Mesothelial cell of epicardium (in vitro differentiated cells): ENCODE data around the gene ZNF878. TPM values are rescaled to one million over a fixed set of nuclear protein-coding genes. Genes with fewer than 3 reads are reported as not detected.
"Not testable (repeated sequence)": the region's sequence is repeated elsewhere in the genome, so short reads cannot be mapped to it uniquely, and the experiment has no call there.

ENCODE experiments used
- DNase-seq, 2 experiments: peaks; one replicate each; pipeline ENCODE4 v3.0.0; 2021; ENCODE audit warnings: low spot score in 2 of 2; ENCODE audit not compliant: unreplicated experiment in 2 of 2
- H3K27ac Mint-ChIP-seq: 2 replicates; pipeline ENCODE4 v1.8.0; 2021; ENCODE audit warnings: mixed read lengths
- H3K27me3 Mint-ChIP-seq: 2 replicates; pipeline ENCODE4 v1.8.0; 2021; ENCODE audit warnings: low read depth, mixed read lengths
- H3K36me3 Mint-ChIP-seq: 2 replicates; pipeline ENCODE4 v1.8.0; 2021; ENCODE audit warnings: mixed read lengths
- H3K4me1 Mint-ChIP-seq: 2 replicates; pipeline ENCODE4 v1.8.0; 2021; ENCODE audit warnings: mixed read lengths
- H3K4me3 Mint-ChIP-seq: 2 replicates; pipeline ENCODE4 v1.8.0; 2021; ENCODE audit warnings: mild to moderate bottlenecking, moderate library complexity, mixed read lengths
- H3K9me3 Mint-ChIP-seq: 2 replicates; pipeline ENCODE4 v1.8.0; 2021; ENCODE audit warnings: mixed read lengths
- total RNA-seq: library from RNA; stranded (reverse); gene quantifications from 3 replicates; pipeline ENCODE4 v1.2.1, GENCODE V29; 2021
- TF ChIP-seq, protein P1 (sequence below): fragments of 200-600 bp; sonication (generic); IDR thresholded peaks from one replicate; pipeline ENCODE4 v1.5.0; 2021; ENCODE audit warnings: antibody characterized with exemption; ENCODE audit not compliant: unreplicated experiment

The ZNF878 gene
- total RNA-seq, 1 donor from 2014 or later, result 0.40 TPM

DNA sequence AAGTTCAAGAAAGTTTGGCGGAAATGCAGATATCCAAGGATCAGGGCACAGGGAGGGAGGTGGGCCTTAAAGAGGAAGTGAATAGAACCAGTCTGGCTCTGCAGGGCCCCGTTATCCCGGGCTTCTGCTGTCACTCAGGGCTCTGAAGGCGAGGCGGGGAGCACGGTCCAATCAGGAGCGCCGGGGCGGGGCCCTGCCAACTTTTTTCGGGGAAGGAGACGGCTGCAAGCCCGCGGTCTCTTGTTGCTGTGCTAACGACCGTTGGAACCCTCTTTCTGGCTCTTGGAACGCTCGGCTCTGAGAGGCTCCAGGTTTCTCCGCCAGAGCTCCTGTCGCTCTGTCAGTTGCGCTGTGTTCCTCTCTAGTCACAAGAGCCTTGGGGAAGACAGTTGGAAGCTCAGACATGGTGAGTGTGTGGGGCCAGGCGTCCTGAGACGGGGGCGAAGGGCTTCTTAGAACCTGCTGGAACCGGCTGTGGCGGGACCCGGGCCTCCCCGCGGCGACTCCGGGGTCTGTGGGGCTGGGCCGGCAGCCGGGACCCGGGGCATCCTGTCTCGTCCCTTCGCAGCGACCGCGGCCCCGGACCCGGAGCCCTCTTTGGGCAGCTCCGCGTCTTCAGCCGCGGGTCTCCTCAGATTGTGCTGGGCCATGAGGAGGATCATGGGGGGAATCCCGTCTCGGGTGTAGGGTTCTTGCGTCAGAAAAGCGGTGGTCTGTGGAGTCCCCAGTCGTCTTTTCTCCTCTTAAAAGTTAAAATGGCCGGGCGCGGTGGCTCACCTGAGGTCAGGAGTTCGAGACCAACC is 39.5 kb upstream of the ZNF878 start:
- Mint-ChIP-seq H3K36me3 (peaks cover 19% of the 10 kb centered on the region), H3K9me3 (peaks cover 24% of the 10 kb centered on the region), H3K4me1 (peaks cover 6% of the 10 kb centered on the region), H3K27ac (peak overlapping the region; percentile 89), H3K27me3 (no peaks in the 10 kb centered on the region), H3K4me3 (peak overlapping the region; percentile 85)
- DNase-seq, result peak; percentile 57 to 84
- TF ChIP-seq, protein P1, sequence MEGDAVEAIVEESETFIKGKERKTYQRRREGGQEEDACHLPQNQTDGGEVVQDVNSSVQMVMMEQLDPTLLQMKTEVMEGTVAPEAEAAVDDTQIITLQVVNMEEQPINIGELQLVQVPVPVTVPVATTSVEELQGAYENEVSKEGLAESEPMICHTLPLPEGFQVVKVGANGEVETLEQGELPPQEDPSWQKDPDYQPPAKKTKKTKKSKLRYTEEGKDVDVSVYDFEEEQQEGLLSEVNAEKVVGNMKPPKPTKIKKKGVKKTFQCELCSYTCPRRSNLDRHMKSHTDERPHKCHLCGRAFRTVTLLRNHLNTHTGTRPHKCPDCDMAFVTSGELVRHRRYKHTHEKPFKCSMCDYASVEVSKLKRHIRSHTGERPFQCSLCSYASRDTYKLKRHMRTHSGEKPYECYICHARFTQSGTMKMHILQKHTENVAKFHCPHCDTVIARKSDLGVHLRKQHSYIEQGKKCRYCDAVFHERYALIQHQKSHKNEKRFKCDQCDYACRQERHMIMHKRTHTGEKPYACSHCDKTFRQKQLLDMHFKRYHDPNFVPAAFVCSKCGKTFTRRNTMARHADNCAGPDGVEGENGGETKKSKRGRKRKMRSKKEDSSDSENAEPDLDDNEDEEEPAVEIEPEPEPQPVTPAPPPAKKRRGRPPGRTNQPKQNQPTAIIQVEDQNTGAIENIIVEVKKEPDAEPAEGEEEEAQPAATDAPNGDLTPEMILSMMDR, result no peak

DNA sequence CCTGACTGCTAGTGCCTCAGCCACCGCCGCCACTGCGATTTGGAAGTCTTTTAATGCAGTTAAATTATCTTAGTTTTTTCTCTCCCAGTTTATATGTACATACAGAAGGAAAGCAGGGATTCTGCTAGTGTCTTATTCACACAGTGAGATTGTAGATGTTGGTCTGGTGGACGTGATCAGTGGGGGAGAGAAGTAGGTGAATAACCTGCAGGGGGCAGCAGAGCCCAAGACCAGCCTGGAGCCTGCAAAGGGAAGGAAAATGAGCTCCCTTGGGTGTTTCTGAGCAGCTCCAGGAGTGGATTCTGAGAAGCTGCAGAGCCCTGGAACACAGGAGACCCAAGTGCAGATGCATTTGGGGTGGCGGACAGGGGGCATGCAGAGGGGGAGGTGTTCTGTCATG is 38.0 kb upstream of the ZNF878 start:
- H3K27me3 Mint-ChIP-seq, result no peaks in the 10 kb centered on the region
- H3K4me3 Mint-ChIP-seq, result peak overlapping the region; percentile 44
- H3K9me3 Mint-ChIP-seq, result peaks cover 24% of the 10 kb centered on the region
- peak overlapping the region; percentile 80 for H3K27ac Mint-ChIP-seq
- peaks cover 16% of the 10 kb centered on the region for H3K36me3 Mint-ChIP-seq
- DNase-seq, result peak; percentile 42 to 80
- TF ChIP-seq, protein P1, result peak; percentile 64
- peaks cover 6% of the 10 kb centered on the region for H3K4me1 Mint-ChIP-seq

DNA sequence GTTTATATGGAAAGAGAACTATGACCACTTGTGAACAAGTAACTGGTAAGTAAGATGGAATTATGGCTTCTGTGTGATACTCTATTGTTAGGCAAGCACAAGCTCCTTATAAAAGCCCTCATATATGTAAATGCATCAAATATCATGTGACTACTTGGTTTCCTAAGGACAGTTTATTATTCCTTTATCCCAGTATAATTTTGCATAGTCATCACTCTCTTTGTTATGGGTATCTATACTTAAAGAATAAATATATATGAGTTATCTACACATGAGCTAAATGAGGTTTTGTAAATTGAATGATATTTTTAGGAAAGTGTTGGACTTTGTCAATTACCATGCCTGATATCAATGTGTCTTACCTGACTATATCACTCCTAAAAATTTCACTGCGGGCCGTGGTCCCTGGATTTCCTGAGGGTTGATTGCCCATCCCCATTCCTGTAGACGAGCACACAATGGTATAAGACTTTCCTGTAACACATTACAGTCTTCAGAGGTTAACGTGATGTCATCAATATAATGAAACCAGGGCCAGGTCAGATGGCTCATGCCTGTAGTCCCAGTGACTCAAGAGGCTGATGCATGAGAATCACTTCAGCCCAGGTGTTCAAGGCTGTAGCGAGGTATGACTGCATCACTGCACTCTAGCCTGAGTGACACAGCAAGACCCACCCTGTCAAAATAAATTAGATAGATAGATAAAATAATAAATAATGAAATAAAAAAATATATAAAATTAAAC is 32.5 kb upstream of the ZNF878 start:
- TF ChIP-seq, protein P1, result no peak
- Mint-ChIP-seq H3K27me3 (no peaks in the 10 kb centered on the region), H3K27ac (no peak overlapping the region), H3K4me1 (no peaks in the 10 kb centered on the region), H3K9me3 (peaks cover 41% of the 10 kb centered on the region), H3K36me3 (peaks cover 39% of the 10 kb centered on the region), H3K4me3 (no peak overlapping the region)
- DNase-seq, result no peak

DNA sequence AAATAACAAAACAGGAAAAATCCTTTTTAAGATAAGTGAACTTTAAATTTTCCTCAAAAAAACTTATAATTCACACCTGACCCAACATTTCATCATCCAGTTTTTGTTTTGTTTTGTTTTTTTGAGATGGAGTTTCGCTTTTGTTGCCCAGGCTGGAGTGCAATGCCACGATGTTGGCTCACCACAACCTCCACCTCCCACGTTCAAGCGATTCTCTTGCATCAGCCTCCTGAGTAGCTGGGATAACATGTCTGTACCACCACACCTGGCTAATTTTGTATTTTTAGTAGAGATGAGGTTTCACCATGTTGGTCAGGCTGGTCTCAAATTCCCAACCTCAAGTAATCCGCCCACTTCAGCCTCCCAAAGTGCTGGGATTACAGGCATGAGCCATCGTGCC is 30.6 kb upstream of the ZNF878 start:
- H3K27me3 Mint-ChIP-seq, DNase-seq, H3K27ac Mint-ChIP-seq, H3K4me3 Mint-ChIP-seq, H3K4me1 Mint-ChIP-seq: not testable (repeated sequence)
- Mint-ChIP-seq H3K36me3 (peaks cover 49% of the 10 kb centered on the region), H3K9me3 (peaks cover 49% of the 10 kb centered on the region)

DNA sequence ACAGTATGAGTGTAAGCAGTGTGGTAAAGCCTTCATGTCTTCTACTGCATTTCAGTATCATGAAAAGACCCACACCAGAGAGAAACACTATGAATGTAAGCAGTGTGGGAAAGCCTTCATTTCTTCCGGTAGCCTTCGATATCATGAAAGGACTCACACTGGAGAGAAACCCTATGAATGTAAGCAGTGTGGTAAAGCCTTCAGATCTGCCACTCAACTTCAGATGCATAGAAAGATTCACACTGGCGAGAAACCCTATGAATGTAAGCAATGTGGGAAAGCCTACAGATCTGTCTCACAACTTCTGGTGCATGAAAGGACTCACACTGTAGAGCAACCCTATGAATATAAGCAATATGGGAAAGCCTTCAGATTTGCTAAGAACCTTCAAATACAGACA is 24.6 kb upstream of the ZNF878 start:
- Mint-ChIP-seq H3K4me1 (no peaks in the 10 kb centered on the region), H3K4me3 (no peak overlapping the region), H3K27me3 (no peaks in the 10 kb centered on the region), H3K9me3 (peaks cover 60% of the 10 kb centered on the region), H3K36me3 (peaks cover 75% of the 10 kb centered on the region), H3K27ac (no peak overlapping the region)
- DNase-seq, result no peak
- TF ChIP-seq, protein P1, result no peak

DNA sequence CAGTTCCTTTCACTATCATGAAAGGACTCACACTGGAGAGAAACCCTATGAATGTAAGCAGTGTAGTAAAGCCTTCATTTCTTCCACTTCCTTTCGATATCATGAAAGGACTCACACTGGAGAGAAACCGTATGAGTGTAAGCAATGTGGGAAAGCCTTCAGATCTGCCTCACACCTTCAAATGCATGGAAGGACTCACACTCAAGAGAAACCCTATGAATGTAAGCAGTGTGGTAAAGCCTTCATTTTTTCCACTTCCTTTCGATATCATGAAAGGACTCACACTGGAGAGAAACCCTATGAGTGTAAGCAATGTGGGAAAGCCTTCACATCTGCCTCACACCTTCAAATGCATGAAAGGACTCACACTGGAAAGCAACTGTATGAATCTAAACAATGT is 23.6 kb upstream of the ZNF878 start:
- not testable (repeated sequence) for DNase-seq, H3K4me1 Mint-ChIP-seq, H3K4me3 Mint-ChIP-seq, H3K27me3 Mint-ChIP-seq, H3K27ac Mint-ChIP-seq
- Mint-ChIP-seq H3K36me3 (peaks cover 73% of the 10 kb centered on the region), H3K9me3 (peaks cover 57% of the 10 kb centered on the region)
